ENCODE results near the gene IRX5.

The IRX5 gene

GRCh38 chr16:54932737-54933254 is 2.1 kb downstream of the IRX5 start:
- ChIA-PET POLR2A (ENCODE audit: low non-redundant PET) (no interaction called here), CTCF (no interaction called here)
- no peak for DNase-seq (ENCODE audit: low spot score)
- H3K27ac ChIP-seq, result no peak overlapping the region
- TF ChIP-seq, protein P1, sequence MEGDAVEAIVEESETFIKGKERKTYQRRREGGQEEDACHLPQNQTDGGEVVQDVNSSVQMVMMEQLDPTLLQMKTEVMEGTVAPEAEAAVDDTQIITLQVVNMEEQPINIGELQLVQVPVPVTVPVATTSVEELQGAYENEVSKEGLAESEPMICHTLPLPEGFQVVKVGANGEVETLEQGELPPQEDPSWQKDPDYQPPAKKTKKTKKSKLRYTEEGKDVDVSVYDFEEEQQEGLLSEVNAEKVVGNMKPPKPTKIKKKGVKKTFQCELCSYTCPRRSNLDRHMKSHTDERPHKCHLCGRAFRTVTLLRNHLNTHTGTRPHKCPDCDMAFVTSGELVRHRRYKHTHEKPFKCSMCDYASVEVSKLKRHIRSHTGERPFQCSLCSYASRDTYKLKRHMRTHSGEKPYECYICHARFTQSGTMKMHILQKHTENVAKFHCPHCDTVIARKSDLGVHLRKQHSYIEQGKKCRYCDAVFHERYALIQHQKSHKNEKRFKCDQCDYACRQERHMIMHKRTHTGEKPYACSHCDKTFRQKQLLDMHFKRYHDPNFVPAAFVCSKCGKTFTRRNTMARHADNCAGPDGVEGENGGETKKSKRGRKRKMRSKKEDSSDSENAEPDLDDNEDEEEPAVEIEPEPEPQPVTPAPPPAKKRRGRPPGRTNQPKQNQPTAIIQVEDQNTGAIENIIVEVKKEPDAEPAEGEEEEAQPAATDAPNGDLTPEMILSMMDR (conservative IDR thresholded peaks at IDR 0.05; ENCODE audit: low read depth), result no peak

DNA sequence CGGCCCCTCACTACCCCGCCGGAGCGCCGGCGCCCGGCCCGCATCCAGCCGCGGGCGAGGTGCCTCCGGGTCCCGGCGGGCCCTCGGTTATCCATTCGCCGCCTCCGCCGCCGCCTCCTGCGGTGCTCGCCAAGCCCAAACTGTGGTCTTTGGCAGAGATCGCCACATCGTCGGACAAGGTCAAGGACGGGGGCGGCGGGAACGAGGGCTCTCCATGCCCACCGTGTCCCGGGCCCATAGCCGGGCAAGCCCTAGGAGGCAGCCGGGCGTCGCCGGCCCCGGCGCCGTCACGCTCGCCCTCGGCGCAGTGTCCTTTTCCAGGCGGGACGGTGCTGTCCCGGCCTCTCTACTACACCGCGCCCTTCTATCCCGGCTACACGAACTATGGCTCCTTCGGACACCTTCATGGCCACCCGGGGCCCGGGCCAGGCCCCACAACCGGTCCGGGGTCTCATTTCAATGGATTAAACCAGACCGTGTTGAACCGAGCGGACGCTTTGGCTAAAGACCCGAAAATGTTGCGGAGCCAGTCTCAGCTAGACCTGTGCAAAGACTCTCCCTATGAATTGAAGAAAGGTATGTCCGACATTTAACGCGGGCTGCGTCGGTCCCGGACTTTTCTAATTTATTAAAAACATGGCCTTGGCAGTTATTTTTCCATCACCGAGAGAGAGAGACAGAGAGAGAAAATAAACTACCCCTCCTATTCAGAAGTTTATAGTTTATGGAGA is 2.8 kb downstream of the IRX5 start:
- POLR2A ChIA-PET (ENCODE audit: low non-redundant PET), result no interaction called here
- H3K27ac ChIP-seq, result no peak overlapping the region
- DNase-seq (ENCODE audit: low spot score), result no peak
- TF ChIP-seq, protein P1 (conservative IDR thresholded peaks at IDR 0.05; ENCODE audit: low read depth), result no peak
- CTCF ChIA-PET, result no interaction called here

DNA sequence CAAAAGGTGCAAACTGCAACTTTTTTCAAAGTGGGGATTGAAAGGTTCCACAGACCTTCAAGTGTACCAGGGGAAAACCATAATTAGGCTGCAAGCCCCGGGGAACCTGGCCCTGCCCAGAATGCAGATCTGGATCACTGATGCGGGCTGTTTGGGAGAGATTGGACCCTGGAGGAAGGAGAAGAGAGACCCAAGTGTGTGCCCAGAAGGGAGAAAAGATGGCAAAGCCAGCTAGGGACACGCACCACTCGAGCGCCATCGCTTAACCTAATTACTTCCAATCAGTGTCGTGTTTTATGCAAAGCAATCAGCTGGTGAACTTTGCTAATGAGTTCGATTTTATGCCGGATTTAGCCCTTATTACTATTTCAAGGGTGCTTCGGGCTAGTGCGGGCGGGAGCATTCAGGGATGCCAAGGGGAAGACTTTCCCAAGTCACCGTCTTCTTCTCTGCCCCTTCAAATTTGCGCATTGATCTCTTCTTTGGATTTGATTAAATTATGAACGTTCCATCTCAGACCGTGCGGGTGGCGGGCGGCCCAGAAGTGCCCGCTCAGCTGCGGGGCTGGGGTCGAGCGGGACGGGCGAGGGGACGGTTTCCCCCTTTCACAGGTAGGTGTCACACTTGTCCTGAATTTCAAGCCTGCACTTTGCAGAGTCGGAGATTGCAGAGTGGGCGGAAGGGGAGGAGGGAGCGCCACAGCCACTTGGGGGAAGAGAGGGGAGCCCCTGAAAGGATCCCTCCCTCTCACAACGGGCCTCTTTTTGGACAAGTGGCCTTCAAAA is 4.0 kb downstream of the IRX5 start:
- no peak overlapping the region for H3K27ac ChIP-seq
- TF ChIP-seq, protein P1 (conservative IDR thresholded peaks at IDR 0.05; ENCODE audit: low read depth), result no peak
- ChIA-PET POLR2A (ENCODE audit: low non-redundant PET) (interaction anchor here (0.6 kb wide), 1 partner anchor 394 kb away, joined by 3 read pairs; no protein-coding TSS in a partner anchor), CTCF (interaction anchor here (0.5 to 1.4 kb wide), 5 partner anchors 117 to 1391 kb away, joined by 3 to 5 read pairs (median 4); no protein-coding TSS in a partner anchor)
- DNase-seq (ENCODE audit: low spot score), result no peak

DNA sequence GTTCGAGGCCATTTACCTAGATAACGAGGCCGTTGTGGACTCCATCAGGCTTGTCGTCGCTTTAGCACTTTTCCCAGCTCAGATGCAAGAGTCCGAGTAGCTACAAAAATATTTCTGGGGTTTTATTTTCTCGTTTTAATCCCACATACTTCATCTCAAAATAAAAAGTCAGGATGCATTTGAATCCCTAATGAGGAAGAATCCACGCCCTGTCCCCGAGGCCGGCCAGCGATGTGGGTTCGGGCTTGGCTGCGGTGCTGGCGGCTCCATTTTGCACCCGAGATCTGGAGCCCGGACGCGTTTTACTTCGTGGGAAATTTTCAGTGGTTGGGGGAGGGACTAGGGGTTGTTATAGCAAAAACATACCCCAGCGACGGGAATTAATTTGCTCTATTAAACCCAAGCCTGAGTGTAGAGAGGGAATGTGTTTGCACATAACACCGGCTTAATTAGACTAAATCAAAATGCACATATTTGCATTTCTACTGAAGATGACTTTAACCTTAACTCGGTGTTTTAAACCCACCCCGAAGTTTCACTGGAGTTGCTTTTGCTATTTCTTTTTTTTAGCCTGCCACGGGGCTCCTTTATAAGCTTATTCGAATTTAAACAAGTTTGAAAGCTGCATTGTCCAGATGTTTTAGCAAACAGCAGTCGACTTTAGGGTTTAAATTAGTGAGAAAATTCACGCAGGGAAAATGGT is 4.8 kb downstream of the IRX5 start:
- ChIA-PET POLR2A (ENCODE audit: low non-redundant PET) (no interaction called here), CTCF (interaction anchor here (0.6 to 1.4 kb wide), 2 partner anchors 436 to 705 kb away, joined by 3 to 4 read pairs; no protein-coding TSS in a partner anchor)
- TF ChIP-seq, protein P1 (conservative IDR thresholded peaks at IDR 0.05; ENCODE audit: low read depth), result no peak
- no peak overlapping the region for H3K27ac ChIP-seq
- DNase-seq (ENCODE audit: low spot score), result no peak

DNA sequence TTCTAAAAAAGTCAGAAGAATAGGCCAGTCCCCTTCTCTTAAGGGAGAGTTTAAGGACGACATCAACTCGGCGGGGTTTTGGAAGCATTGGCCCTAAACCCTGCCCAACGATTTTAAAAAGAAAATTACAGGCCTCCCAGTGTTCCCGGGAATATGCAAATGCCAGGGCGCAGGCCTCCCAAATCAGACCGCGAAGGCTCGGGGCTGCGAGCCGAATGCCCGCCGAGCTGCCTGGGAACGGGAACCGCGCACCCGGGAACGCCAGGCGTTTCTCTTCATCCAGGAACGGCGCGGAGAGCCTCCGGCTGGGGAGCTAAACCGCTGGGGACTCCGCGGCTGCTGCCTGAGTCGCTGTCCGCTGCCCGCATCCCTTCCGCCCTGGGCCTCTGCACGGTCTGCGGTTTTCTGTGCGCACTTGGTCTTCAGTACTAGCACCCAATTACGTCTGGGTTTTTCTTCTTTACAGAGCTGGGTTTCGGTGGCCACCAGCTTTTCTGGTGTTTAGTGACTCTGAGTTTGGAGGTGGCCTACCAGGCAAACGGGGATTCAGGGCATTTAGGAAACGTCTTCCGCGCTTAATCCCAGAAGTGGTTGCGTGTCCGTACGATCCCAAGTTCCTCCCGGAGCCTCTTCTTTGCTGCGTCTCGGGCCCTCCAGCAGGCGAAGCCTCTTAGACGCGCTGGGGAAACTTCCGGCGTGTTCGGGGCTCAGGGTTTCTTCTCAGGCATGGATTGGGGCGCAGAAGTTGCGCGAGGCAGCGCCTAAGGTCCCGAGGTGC is 5.7 kb downstream of the IRX5 start:
- ChIA-PET CTCF (interaction anchor here (0.6 to 1.4 kb wide), 8 partner anchors 14 to 706 kb away, joined by 3 to 5 read pairs (median 3); no protein-coding TSS in a partner anchor), POLR2A (ENCODE audit: low non-redundant PET) (no interaction called here)
- TF ChIP-seq, protein P1 (conservative IDR thresholded peaks at IDR 0.05; ENCODE audit: low read depth), result no peak
- no peak overlapping the region for H3K27ac ChIP-seq
- DNase-seq (ENCODE audit: low spot score), result no peak

Data from RWPE1 (cell line).